T-cell (primary cell): ENCODE data around the gene CDR2. TPM values are rescaled to one million over a fixed set of nuclear protein-coding genes. Genes with fewer than 3 reads are reported as not detected.

Source experiments
- ATAC-seq, 4 experiments: fragments of 200-7000 bp in 3 of 4; fragments of 150-1000 bp in 1 of 4; cut with Tn5 transposase; replicated peaks in 1 of 4; 1 replicate in 3 of 4; 2 replicates in 1 of 4; pipeline ENCODE4 v1.10.0; 2021; ENCODE audit warnings: moderate library complexity in 3 of 4, mild to moderate bottlenecking in 2 of 4, moderate number of reproducible peaks in 1 of 4
- CTCF ChIA-PET, 2 donors: fragments of 300-600 bp; sonication (Branson Sonifier 250); formaldehyde crosslinking; loops; one replicate each; lab custom pipeline; 2022; ENCODE audit warnings: antibody characterized with exemption in 2 of 2; lab: Charles Lee
- POLR2A ChIA-PET, 2 donors: fragments of 300-600 bp; sonication (Branson Sonifier 250); formaldehyde crosslinking; loops; one replicate each; lab custom pipeline; 2022; ENCODE audit warnings: antibody characterized with exemption in 2 of 2; lab: Charles Lee
- DNase-seq, 35 experiments: peaks; one replicate each; pipeline versions ENCODE4 v3.0.0 to v3.0.0-alpha.2; 2013 to 2023
- H3K27ac ChIP-seq: one replicate; pipeline ENCODE4 v1.5.1; 2013; ENCODE audit warnings: low read length
- H3K27me3 ChIP-seq, 2 experiments: replicated peaks in 1 of 2; 1 replicate in 1 of 2; 2 replicates in 1 of 2; pipeline versions ENCODE4 v1.6.1 to v1.7.0; 2013; ENCODE audit warnings: low read length in 1 of 2, mixed read lengths in 1 of 2; ENCODE audit not compliant: control insufficient read depth in 2 of 2, insufficient read depth in 2 of 2; ENCODE audit errors: extremely low read depth in 1 of 2
- H3K36me3 ChIP-seq, 2 donors: 1 replicate in 1 of 2; 2 replicates in 1 of 2; pipeline versions ENCODE4 v1.6.1 to v1.7.0; 2013; ENCODE audit warnings: low read length in 1 of 2; ENCODE audit not compliant: control insufficient read depth in 2 of 2, insufficient read depth in 1 of 2; ENCODE audit errors: extremely low read depth in 1 of 2
- H3K4me1 ChIP-seq, 2 experiments: 1 replicate in 1 of 2; 2 replicates in 1 of 2; pipeline versions ENCODE4 v1.6.1 to v1.7.0; 2013; ENCODE audit warnings: low read length in 2 of 2, mixed read lengths in 1 of 2; ENCODE audit not compliant: insufficient read depth in 2 of 2, control insufficient read depth in 1 of 2; ENCODE audit errors: extremely low read depth in 1 of 2
- H3K4me3 ChIP-seq, 2 donors: 1 replicate in 1 of 2; 2 replicates in 1 of 2; pipeline versions ENCODE4 v1.5.1 to v1.7.0; 2013; ENCODE audit warnings: mild to moderate bottlenecking in 2 of 2, low read length in 1 of 2, moderate library complexity in 1 of 2; ENCODE audit not compliant: control insufficient read depth in 1 of 2; ENCODE audit errors: extremely low read depth in 1 of 2
- H3K9me3 ChIP-seq: 2 replicates; pipeline ENCODE4 v1.7.0; 2013
- H3K27ac Mint-ChIP-seq, 2 donors: one replicate each; pipeline ENCODE4 v1.8.0; 2020 to 2021; ENCODE audit warnings: mild to moderate bottlenecking in 2 of 2, mixed read lengths in 2 of 2
- H3K27me3 Mint-ChIP-seq, 2 donors: one replicate each; pipeline ENCODE4 v1.8.0; 2021 to 2022; ENCODE audit warnings: mixed read lengths in 2 of 2
- H3K36me3 Mint-ChIP-seq: one replicate; pipeline ENCODE4 v1.8.0; 2021; ENCODE audit warnings: mixed read lengths
- H3K4me1 Mint-ChIP-seq, 3 donors: one replicate each; pipeline ENCODE4 v1.8.0; 2020 to 2022; ENCODE audit warnings: mixed read lengths in 3 of 3, mild to moderate bottlenecking in 1 of 3
- H3K4me3 Mint-ChIP-seq, 3 donors: one replicate each; pipeline ENCODE4 v1.8.0; 2020 to 2022; ENCODE audit warnings: mild to moderate bottlenecking in 3 of 3, mixed read lengths in 3 of 3, moderate library complexity in 3 of 3
- H3K9me3 Mint-ChIP-seq, 3 donors: one replicate each; pipeline ENCODE4 v1.8.0; 2020 to 2022; ENCODE audit warnings: mixed read lengths in 3 of 3
- WGBS: methylation state at CpG from one replicate; pipeline ENCODE4 v1.1.5; 2013; ENCODE audit warnings: missing lambda C conversion rate; ENCODE audit not compliant: insufficient coverage; 5-methylcytosine and 5-hydroxymethylcytosine counted together
- total RNA-seq, 35 experiments: library from RNA in 6 of 35; stranded (reverse) in 6 of 35; fragments of 120-200 nt in 1 of 35; gene quantifications; one replicate each; pipeline versions ENCODE4 v1.2.1 to v1.2.4 and lab custom pipeline; 2013 to 2026

The CDR2 gene
- total RNA-seq, 5 donors from 2014 or later (not counting 1 experiment from before 2014, with no cell fraction given): 58.7 to 97.5 (median 72.6) TPM

GRCh38 chr16:22297114-22297870, 77.1 kb downstream of the CDR2 start, which contains the start of gene POLR3E:
Gene POLR3E (plus strand): TSS chr16:22297409. CDS start chr16:22302969, 5,560 bp downstream.
- Mint-ChIP-seq H3K27me3 (peaks cover 0 to 4% of the 10 kb centered on the region in 2 donors), H3K4me1 (peaks cover 46 to 49% (median 48%) of the 10 kb centered on the region in 3 donors), H3K36me3 (peaks cover 10% of the 10 kb centered on the region), H3K27ac (peak within 1 kb of the TSS; percentile 94 to 96), H3K4me3 (peak within 1 kb of the TSS; percentile 94 to 95 (median 94)), H3K9me3 (no peaks in the 10 kb centered on the region)
- Histone ChIP-seq H3K27me3 (peaks cover 0 to 5% of the 10 kb centered on the region in 2 experiments), H3K27ac (peak within 1 kb of the TSS; percentile 96), H3K36me3 (peaks cover 0 to 14% of the 10 kb centered on the region in 2 donors), H3K9me3 (no peaks in the 10 kb centered on the region), H3K4me3 (peak within 1 kb of the TSS; percentile 88 to 92), H3K4me1 (peaks cover 10 to 45% of the 10 kb centered on the region in 2 experiments)
- WGBS: under 1% methylated on average over 75 of the region's 76 CpGs
- peak; percentile 96 to 100 (median 100) for DNase-seq
- ChIA-PET POLR2A (interaction anchor here in 1 of 2 donors (0.6 to 2.8 kb wide), 5 partner anchors 19 to 362 kb away, joined by 3 to 27 read pairs (median 8); no protein-coding TSS in a partner anchor), CTCF (interaction anchor here in 1 of 2 donors (0.6 to 3.5 kb wide), 11 partner anchors 18 to 290 kb away, joined by 3 to 23 read pairs (median 3); no protein-coding TSS in a partner anchor)
- peak; percentile 75 to 94 (median 91) for ATAC-seq

DNA sequence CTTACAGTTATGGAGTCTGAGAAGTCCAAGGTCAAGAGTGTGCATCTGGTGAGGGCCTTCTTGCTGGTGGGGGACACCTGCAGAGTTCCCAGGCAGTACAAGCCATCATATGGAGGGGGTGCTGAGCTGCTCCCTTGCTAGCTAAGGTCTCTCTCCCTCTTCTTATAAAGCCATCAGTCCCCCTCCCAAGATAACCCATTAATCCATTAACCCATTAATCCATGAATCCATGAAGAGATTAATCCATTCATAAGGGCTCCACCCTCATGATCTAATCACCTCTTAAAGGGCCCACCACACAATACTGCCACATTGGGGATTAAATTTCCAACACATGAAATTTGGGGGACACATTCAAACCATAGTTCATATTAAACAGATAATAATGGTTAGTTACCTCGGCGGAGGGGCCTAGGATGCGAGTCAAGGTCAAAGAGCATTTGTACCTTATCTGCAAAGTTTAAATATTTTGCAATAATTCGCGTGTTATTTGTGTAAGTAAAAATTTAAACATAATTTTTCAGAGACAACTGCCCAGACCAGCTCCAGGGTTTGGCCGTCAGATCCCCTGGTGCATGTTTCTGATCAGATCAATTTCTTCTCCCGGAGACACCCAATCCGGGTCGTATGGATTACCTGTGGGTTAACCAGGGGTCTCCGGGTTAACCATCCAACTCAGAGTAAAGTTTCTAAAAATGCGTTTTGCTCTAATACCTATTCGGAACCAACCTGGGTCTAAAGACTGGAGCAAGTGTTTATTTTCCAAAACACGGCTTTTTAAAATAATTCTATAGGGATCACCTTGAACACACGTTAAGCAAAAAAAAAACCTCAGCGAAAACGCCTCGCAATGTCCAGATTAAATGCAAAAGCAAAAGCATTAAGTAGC, 78.0 kb downstream of the CDR2 start:
- Histone ChIP-seq H3K36me3 (peaks cover 0 to 9% of the 10 kb centered on the region in 2 donors), H3K27me3 (peaks cover 0 to 5% of the 10 kb centered on the region in 2 experiments), H3K27ac (peak overlapping the region; percentile 22), H3K9me3 (no peaks in the 10 kb centered on the region), H3K4me3 (peak overlapping the region; percentile 46 to 88), H3K4me1 (peaks cover 10 to 45% of the 10 kb centered on the region in 2 experiments)
- peak in 1 of 35 experiments; percentile 16 for DNase-seq
- Mint-ChIP-seq H3K36me3 (peaks cover 6% of the 10 kb centered on the region), H3K27me3 (peaks cover 0 to 4% of the 10 kb centered on the region in 2 donors), H3K4me1 (peaks cover 42 to 45% (median 42%) of the 10 kb centered on the region in 3 donors), H3K4me3 (peak overlapping the region; percentile 94 to 95 (median 94)), H3K27ac (peak overlapping the region; percentile 87 to 96), H3K9me3 (no peaks in the 10 kb centered on the region)
- POLR2A ChIA-PET: interaction anchor here (0.5 to 2.8 kb wide), 6 partner anchors 88 to 362 kb away, joined by 3 to 27 read pairs (median 10); no protein-coding TSS in a partner anchor
- CTCF ChIA-PET: interaction anchor here (0.6 to 3.5 kb wide), 14 partner anchors 18 to 1505 kb away, joined by 3 to 23 read pairs (median 4); no protein-coding TSS in a partner anchor
- peak in 1 of 4 experiments; percentile 0 for ATAC-seq
- WGBS: 0% methylated on average over 8 of the region's 17 CpGs

Other genes with a start within 250 kb of the CDR2 start
- 1 to 10 TPM in 2 of 5 donors, under 1 TPM in 3; 0.28 to 2.9 (median 0.39) TPM for gene SDR42E2, start 212.1 kb downstream of the CDR2 start, total RNA-seq
- 10 to 100 TPM; 15.5 to 21.5 (median 21.0) TPM for gene EEF2K, start 168.3 kb downstream of the CDR2 start, total RNA-seq
- gene POLR3E, start 77.2 kb downstream of the CDR2 start, total RNA-seq: 100 to 1,000 TPM in 2 of 5 donors, 10 to 100 TPM in 3; 79.3 to 174 (median 99.7) TPM
- gene NPIPB5, start 136.3 kb upstream of the CDR2 start, total RNA-seq: 100 to 1,000 TPM; 268 to 576 (median 332) TPM